HG02938 (cell line): ENCODE results near the gene NXN.
"Not testable (repeated sequence)": the region's sequence is repeated elsewhere in the genome, so short reads cannot be mapped to it uniquely, and the experiment has no call there.

Experiments used
- ATAC-seq: cut with Tn5 transposase; IDR thresholded peaks from one replicate; pipeline ENCODE4 v1.9.1; 2021; ENCODE audit warnings: mild to moderate bottlenecking, moderate library complexity; ENCODE audit not compliant: unreplicated experiment

The NXN gene

DNA sequence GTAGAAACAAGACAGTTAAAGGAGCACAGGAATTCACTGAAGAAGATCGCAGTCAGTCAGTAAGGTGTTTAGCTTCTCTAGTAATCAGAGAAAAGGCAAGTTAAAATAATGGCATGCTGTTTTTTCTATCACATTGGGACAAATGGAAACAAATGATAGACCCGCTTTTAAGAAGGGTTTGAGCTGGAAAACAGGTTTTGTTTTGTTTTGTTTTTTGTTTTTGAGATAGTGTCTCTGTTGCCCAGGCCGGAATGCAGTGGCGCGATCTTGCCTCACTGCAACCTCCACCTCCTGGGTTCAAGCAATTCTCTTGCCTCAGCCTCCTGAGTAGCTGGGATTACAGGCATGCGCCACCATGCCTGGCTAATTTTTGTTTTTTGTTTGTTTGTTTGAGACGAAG is 193.7 kb downstream of the NXN start:
- ATAC-seq, result not testable (repeated sequence)

DNA sequence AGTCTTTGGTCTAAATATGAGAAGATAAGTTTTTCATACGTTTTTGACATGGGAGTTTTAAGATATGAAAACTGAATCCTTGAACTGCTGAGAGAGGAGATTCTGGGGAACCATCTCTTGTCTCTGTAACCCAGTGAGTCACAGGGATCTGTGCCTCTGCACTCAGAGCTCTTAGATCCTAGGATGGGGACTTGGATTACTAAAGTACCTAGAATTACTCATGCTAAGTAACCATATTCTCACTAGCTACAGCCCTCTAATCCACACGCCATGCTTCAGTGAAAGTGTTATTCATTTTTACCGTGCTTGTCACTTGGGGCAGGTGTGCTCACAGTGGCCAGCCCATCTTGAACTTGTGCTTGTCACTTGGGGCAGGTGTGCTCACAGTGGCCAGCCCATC is 195.4 kb downstream of the NXN start:
- no peak for ATAC-seq

DNA sequence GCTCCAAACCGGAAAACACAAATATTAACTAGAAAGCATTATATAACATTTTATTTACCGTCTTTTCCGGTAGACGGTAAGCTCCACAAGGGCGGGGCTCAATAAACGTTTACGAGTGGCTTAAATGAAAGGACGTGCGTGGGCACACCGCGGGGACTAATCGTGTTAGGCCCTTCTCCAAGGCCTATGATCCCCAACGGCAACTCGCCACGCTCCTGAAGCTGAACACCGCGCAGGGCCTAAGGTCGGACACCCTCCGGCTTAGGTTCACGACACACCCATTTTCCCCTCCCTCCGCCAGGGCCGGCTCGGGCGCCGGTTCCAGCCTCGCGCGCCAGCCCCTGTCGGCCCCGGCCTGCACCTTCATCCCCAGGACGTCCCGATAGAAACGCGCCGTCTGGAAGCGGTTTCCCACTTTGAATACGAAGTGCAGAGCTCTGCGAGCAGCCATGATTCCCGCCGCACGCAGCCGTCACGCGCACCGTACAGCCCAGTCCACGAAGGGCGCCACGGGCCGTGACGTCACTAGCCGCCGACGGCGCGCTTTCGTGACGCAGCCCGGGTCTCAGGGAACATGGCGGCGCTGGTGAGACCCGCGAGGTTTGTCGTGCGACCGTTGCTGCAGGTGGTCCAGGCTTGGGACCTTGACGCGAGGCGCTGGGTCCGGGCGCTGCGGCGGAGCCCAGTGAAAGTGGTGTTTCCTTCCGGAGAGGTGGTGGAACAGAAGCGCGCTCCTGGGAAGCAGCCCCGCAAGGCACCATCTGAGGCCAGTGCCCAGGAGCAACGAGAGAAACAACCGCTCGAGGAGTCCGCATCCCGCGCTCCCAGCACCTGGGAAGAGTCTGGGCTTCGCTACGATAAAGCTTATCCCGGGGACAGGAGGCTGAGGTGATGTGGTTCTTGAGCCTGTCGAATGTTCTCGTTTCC is 197.5 kb downstream of the NXN start, which contains the start of the genes GLOD4 and MRM3:
TSS of gene GLOD4 (minus strand) at position 476 of the 927 bp plus-strand sequence. CDS start at position 451, 25 bp downstream.
TSS of gene MRM3 (plus strand) at position 549 of the 927 bp plus-strand sequence. CDS start at position 575, 26 bp downstream.
- ATAC-seq, result peak; percentile 81

DNA sequence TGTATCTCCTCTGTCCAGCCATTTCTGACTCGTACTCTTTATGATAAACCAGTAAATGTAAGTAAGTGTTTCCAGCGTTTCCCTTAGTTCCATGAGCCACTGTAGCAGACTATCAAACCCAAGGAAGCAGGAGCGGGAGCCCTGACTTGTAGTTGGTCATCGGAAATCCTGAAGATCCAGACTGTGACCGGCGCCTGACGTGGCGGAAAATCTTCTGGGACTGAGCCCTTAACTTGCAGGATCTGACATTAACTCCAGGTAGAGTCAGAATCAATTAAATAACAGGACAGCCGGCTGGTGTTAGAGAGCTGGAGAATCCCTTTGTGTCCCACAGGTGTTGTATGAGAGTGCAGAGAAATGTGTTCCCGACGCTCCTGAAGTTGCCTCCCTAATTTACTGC is 201.5 kb downstream of the NXN start:
- no peak for ATAC-seq

DNA sequence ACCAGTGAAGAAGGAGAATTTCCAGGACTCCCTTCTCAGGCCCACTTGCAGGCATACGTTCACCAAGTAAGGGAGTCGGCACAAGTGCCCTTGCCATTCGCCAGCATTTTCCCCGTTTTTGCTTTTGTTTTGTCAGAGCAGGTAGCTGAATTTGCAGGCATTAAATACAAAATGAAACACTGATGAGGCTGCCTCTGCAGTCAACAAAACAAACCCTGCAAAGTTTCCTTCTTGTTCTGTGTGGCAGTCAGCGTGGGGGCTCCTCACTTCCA is 205.3 kb downstream of the NXN start:
- no peak for ATAC-seq

DNA sequence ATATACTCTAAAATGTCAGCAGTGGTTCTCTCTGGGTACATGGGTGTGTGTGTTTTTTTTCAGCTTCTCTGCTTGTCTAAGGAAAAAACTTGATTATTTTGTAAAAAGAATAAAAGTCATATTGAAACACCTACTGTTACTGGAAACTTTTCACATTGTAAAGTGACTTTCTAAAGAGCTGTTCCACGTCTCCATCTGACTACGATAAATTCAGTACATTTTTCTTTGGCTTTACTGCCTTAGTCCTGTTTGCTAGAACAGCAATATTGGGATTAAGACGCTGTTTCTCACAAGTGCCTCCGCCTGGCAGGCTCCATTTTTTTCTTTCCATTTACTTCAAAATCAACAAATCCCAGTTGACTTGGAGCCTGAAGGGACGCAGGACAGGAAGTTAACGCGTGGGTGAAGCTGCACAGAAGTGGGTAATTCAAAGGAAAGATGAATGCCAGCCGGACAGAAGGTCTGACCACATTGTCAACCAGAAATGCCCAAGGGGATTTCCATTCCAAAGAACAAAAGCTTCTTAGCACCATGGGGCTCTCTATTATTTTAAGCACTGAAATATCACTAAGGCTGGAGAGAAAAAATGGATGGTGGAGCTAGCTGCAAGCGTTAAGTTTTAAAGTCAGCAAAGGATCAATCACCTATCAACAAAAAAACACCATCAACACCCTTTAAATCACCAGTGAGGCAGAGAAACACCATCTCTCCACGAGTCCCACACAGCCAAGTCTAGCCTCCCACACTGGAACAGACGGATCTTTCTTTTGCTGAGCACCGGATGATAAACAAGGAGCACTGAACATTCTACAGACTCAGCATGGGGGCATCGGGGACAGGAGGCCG is 205.9 kb downstream of the NXN start:
- ATAC-seq, result no peak

DNA sequence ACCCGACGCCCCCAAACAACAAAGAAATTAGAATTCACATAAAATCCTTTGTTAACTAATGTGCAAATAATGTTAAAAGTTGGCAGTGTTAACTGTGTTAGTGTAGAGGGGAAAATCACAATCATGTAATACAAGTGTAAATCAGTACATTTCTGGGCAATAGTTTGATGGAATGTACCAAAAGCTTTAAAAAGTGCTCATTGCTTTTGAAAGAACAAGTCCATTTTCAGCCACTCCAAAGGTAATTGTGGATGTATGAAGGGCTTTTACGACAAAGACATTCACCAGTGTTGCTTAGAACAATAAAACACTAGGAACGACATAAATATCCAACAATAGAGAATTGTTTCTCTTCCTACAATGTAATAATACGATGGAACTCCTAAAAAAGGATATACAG is 206.6 kb downstream of the NXN start:
- ATAC-seq, result no peak

DNA sequence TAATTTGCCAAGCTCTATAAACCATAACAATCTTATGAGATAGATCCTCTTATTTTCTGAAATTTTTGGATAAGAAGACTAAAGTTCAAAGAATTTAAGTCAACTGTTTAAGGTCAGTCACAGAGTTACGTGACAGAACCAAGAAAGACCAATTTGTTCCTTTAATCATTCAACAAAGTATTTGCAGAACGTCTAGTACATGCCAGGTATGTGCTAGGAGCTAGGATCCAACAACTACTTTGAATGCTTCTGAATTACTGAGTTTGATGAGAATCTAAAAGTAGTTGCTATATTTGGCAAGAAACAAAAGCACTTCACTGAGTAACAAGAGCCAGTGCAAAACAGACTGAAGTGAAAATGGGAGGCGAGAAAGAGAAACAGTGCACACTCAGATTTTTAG is 212.5 kb downstream of the NXN start:
- ATAC-seq, result no peak

DNA sequence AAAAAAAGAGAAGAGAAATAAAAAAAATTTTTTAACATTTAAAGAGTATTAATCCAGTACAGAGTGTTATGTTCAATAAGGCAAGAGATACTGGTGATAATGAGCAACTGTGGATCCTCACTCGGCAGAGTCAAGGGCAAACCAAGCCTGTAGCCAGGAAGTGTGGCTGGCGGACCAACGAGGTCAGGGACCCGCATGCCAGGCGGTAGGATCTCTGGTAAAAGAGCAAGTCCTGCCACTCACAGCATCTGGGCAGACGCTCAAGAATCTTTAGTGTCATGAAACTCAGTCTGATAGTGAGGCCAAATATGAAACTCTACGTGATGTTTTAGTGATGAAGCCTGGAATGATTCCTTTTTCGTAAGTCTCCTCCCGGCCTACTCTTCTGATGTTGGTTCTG is 219.2 kb downstream of the NXN start:
- ATAC-seq, result no peak

DNA sequence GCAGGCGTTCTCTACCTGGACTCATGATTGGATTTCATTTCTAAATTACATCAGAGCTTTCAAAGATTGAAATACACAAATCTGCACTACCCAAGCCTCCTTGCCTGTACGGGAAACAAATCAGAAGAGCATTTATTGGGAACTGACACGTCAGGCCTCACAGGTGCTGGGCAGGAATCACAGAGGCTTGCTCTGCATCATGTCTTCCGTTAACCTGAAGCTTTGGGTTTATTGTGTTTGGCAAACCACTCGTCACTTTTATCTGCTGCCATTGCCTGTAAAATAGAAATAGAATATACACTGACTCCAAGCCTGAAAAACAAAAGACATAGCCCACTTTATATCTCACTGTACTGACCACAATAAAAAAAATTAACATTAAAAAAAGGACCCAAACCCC is 219.6 kb downstream of the NXN start:
- ATAC-seq, result no peak

DNA sequence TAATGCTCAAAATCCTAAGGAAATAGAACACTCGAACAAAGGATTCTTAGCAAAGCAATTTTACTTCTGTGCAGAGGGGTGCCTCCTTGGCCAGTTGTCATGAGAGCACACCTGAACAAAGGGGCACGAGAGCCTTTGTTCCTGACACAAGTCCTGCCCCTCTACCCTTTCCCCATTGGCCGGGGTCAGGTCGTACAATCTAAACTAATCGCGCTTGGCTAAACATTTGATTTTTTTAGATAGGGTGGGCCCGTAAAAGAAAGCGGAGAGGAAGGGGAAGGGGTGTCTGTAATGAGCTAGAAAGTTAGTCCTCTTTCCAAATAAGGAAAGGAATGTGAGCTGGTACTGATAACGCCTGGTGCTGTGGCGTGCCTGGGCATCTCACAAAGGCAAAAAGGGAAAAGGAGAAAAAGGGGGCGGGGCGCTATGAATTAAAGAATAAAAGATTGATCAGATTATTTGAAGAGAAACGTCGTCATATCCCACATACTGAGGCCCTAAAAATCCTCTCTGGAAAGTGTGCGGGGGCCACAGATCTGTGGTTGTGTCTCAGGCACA is 223.5 kb downstream of the NXN start:
- not testable (repeated sequence) for ATAC-seq

DNA sequence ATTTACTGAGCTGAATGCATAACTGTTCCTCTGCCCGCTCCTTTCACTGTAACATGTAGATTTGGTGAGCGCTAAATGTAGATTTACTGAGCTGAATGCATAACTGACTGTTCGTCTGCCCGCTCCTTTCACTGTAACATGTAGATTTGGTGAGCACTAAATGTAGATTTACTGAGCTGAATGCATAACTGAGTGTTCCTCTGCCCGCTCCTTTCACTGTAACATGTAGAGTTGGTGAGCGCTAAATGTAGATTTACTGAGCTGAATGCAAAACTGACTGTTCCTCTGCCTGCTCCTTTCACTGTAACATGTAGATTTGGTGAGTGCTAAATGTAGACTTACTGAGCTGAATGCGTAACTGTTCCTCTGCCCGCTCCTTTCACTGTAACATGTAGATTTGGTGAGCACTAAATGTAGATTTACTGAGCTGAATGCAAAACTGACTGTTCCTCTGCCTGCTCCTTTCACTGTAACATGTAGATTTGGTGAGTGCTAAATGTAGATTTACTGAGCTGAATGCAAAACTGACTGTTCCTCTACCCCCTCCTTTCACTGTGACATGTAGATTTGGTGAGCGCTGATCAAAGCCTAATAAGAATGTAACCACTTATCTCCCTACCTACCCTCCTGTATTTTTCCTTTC is 224.1 kb downstream of the NXN start:
- not testable (repeated sequence) for ATAC-seq

DNA sequence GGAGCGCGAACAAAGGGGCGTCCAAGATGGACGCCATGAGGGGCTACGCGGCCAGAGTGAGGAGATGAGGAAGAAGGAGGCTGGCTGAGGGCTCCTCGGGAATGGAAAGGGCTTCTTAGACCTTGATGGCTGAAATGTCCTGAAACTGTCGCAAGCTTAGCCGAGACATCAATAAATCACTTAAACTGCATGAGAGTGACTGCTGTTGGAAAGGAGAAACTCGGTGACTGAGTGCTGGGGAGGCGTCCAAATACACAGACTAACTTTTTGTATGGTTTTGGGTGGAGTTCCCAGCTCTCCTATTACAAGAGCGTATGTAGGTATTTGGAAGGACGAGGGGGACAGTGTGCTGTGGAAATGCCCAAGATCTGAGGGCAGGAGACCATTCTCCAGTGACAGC is 226.2 kb downstream of the NXN start:
- no peak for ATAC-seq

DNA sequence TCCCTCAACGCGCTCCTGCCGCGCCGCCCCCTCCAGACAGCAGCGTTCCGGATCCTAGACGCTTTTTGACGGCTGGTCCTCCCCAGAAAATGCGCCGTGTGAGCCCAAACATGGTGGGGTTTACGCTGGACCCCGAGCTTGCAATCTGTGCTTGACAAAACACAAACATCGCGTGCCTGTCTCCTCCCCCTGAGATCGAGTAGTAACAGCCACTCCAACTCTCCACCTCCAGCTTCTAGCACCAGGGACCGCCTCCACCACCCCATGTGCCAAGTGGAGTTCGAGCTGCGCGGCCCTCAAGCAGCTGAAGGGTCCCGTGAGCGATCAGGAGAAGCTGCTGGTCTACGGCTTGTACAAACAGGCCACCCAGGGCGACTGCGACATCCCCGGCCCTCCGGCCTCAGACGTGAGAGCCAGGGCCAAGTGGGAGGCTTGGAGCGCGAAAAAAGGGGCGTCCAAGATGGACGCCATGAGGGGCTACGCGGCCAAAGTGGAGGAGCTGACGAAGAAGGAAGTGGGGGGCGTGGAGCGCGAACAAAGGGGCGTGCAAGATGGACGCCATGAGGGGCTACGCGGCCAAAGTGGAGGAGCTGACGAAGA is 226.9 kb downstream of the NXN start:
- peak; percentile 9 for ATAC-seq

DNA sequence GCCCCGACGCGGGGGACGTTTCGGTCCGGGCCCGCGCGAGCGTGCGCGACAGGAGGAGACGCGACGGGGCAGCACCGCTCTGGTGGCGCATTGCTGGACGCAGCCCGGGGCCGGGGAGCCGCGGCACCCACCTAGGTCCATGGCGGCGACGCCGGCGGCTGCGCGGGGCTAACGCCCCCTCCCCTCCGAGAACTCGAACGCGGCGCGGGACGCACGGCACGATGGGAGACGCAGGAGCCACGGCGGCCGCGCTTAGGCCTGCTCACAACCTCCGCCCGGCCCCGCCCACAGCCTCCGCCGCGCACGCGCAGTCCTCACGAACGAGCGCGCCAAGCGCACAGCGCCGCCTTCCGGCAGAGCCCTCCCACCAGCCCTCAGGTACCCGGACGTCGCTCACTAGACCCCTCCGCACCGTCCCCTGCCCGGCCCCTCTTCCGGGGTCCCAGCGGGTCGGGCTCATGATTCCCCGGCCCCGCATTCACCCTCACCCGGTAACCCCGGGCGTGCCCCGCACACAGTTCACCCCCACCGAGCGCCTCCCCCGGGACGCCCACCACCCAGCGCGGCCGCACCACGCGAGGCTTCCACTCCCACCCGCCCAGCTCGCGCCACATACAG is 227.5 kb downstream of the NXN start, which contains the start of gene GEMIN4:
TSS of gene GEMIN4 (minus strand) at position 263 of the 618 bp plus-strand sequence. CDS start at position 141, 122 bp downstream.
- peak; percentile 75 for ATAC-seq

DNA sequence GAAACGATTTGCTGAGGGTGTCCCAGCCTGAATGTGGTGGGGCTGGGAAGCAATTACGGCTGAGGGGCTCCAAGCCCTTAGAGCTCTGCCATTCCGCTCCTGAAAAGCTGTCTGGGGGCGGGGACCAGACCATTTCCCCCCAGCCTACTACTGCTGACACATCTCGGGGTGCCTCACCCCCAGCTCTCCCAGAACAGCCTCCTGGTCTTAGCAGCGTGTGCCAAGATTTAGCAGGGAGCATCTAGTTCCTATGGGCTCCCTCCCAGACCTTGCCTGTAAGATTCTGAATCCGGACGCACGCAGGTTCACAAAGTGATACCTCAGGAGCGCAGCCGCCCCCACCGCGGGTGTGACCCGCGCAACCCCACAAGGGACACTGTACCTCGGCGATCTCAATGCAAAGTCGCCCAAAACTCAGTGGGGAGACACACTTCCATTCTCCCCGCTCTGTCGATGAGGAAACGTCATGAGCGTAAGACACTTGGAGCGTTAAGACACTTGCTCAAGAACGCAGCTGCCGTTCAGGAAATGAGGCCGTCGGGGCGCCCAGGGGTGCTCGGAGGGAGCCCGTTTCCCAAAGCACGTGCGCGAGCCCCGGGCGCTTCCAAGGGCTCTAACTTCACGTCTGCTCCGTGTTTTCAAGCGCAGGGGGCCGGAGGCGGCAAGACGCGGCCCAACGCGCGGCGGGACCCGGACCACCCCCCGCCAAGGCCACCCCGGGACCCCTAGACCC is 228.1 kb downstream of the NXN start:
- peak; percentile 26 for ATAC-seq

DNA sequence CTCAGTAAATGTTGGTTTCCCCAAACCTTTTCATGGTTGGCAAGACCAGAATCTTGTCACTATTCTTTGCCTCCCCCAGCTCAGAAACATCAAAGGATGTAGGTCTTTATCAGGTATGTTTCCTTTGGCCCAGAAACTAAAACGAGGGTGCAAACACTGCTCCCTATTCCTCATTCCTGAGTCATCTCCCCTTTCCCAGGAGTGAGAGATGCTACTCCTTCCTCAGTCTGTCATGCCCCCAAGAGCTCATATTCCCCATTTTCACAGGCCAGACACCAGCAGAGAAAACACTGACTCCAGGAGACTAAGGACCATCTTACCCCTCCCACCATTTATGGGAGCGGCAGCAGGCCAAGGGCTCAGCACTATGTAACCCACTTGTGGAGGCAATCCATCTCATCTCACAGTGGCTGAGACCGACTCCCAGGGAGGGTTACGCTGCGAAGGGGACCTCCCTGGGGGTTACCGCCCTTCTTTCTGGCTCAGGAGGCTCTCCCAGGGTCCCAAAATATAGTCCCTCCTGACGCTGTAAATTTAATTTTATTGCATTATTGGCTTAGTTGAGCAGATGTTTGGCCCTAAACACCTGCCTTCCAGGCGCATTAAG is 229.0 kb downstream of the NXN start:
- ATAC-seq, result no peak

DNA sequence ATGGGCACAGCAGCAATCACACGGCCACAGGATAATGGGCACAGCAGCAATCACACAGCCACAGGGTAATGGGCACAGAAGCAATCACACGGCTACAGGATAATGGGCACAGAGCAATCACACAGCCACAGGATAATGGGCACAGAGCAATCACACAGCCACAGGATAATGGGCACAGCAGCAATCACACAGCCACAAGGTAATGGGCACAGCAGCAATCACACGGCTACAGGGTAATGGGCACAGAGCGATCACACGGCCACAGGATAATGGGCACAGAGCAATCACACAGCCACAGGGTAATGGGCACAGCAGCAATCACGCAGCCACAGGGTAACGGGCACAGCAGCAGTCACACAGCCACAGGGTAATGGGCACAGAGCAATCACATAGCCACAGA is 230.2 kb downstream of the NXN start:
- ATAC-seq, result not testable (repeated sequence)
